ENCODE measurements around the gene RAMP2.
"Not testable (repeated sequence)": the region's sequence is repeated elsewhere in the genome, so short reads cannot be mapped to it uniquely, and the experiment has no call there.

Gene RAMP2, protein sequence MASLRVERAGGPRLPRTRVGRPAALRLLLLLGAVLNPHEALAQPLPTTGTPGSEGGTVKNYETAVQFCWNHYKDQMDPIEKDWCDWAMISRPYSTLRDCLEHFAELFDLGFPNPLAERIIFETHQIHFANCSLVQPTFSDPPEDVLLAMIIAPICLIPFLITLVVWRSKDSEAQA

DNA sequence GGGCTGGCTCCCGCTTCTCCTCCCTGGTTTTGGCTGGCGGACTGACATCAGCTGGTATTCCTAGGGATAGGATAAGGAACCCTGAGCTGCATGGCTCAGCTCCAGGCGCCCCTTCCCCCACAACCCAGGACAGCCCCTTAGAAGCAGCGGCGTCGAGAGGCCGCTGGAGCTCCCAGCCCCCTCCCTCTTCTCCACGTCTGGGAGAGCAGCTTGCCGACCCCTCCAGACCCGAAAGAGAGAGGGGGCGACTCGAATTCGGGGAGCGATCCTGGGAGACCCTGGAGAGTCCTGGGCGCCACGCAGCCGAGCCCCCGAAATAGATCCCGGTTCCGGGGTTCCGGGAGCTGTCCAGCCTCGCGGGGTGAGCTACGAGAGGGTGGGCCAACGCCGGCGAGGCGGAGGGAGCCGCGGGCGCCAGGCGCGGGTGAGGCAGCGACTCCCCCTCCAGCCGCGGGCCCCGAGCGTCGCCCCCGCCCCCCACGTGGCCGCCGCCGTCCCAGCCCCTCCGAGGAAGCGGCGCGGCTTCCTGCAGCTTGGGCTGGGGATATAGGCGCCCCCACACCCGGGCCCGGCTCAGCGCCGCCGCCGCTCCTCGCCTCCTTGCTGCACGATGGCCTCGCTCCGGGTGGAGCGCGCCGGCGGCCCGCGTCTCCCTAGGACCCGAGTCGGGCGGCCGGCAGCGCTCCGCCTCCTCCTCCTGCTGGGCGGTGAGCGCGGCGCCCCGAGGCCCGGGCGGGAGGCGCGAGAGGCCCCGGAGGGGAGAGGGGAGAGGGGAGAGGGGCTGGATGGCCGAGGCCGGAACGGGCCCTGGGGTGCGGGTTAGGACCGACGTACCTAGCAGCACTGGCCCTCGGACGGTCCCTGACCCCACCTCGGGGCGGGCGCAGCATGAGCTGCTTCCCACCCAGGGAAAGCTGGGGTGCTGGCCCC, at the start of gene RAMP2:
RAMP2 (plus strand) TSS at position 576 of the 930 bp plus-strand sequence; CDS start at position 611, 35 bp downstream.
- no peak for DNase-seq

DNA sequence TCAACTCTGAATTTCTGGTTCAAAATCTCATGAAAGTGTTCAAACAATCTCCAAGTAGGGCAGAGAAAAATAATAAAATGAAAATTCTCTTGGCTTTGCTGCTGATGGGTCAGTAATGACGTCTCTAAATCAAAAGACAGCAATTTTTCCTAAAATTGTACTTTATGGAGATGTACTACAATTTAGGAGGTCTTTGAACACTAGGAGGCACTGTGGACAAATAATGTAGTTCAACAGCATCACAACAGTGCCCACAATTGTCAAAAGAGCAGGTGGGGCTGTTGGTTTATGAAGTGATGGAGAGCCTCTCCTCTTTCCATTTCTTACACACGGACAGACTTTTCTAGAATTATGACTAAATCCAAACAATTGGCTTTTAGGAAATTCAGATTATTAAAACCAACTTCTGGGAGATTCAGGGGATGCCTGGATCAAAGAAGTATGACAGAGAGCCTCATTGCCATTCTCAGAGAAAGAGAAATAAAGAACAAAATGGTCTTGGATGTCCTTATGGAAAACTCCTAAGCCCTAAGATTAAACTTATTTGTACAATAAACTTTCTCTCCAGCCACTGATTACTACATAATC, 39.9 kb upstream of the RAMP2 start:
- DNase-seq: peak in 1 of 2 donors; percentile 13

DNA sequence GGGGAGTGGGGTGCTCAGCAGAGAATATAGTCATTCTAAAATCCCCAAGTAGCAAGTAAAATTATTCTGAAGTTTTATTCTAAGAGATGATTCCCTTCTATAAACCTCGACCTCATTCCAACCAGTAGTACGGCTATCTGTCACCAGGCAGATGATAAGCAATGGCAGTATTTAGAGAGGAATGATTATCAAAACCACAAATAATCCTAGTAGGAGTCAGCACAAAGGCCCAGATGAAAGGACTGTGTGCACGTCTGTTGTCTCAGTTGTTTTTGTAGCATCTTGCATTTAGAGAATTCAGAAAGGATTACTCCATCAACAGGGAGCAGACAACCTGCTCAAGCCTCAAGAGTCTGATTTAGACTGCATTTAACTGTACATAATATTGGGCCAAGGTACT, 37.4 kb upstream of the RAMP2 start:
- no peak for DNase-seq

DNA sequence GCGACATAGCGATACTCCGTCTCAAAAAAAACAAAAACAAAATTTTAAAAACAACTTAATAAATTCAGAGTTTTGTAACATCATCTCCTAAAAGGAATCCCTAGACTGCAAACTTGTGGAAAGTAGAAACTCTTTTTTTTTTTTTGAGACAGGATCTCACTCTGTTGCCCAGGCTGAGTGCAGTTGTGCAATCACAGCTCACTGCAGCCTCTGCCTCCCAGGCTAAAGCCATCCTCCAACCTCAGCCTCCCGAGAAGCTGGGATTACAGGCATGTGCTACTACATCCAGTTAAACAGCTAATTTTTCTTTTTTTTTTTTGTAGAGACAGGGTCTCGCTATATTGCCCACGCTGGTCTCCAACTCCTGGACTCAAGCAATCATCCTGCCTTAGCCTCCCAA, 35.9 kb upstream of the RAMP2 start:
- DNase-seq: no peak

DNA sequence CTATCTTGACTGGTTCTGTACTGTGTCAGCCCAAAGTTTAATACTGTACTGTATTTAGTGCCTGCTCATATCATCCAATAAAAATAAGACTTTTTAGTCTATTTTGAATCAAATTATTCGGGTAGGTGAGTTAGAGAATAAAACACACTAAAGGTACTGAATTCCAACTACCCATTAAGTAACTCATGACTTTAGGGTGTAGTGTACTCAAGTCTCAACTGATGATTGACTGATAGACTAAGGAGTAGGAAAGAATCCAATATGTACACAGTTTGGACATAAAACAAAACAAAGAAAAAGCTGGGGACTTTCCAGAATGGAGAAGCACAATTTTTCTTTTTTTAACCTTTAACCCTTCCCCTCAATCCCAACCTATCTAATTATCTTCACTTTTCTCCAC, 20.3 kb upstream of the RAMP2 start:
- no peak for DNase-seq

DNA sequence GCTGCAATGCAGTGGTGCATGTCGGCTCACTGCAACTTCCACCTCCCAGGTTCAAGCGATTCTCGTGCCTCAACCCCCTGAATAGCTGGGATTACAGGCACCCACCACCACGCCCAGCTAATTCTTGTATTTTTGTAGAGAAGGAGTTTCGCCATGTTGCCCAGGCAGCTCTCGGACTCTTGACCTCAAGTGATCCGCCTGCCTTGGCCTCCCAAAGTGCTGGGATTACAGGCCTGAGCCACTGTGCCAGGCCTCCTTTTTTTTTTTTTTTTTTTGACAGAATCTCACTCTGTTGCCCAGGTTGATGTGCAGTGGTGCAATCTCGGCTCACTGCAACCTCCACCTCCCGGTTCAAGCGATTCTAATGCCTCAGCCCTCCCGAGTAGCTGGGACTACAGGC, 18.1 kb upstream of the RAMP2 start:
- DNase-seq: not testable (repeated sequence)

DNA sequence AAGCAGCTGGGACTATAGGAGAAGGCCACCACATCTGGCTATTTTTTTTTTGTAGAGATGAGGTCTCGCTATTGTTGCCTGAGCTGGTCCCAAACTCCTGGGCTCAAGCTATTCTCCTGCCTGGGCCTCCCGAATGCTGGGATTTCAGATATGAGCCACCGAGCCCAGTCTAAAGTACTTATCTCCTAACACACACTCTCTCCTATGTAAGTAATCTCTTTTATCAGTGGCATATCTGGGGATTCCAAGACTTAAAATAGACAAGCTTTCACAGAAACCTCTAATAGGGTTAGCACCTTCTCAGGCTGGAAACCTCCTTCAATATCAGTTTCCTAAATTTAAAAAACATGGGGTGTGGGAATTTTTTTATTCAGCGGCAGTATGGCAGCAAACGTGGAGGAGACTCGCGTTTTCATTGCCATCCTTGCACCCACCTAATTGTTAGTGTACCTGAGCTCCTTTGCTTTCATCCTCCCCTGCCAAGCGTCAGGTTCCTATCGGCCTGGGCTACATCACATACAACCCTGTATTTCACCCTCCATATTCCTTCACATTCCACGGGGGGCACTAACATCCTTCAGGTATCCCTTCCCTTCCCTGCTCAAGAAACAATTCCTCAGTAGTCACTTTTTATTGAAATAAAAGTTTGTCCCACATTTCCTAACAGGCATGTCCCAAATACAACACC, 17.3 kb upstream of the RAMP2 start:
- DNase-seq: no peak

DNA sequence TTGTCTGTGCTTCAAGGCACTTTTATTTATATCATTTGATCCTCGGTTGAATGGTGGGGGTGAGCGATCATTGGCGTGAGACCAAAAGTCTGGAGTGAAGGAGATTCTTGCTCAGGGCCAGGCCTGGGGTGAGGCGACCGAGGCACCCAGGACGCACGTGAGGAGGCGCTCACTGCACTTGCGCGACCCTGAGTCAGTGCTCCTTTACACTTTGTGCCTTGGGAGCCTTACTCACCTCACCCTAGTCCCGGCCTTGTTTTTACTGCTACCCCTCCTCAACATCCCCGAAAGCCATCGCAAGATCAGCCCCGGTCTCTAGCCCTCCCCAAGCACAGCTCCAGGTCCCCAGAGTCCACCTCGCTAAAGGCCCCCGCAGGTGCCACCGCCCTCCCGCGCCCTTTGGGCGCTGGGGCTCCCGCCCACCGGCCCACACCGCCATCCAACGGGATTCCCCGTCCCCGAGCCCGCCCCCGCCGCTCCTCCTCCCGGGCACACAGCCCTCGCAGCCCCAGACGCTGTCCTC, 16.7 kb upstream of the RAMP2 start:
- DNase-seq: peak; percentile 60 to 61

DNA sequence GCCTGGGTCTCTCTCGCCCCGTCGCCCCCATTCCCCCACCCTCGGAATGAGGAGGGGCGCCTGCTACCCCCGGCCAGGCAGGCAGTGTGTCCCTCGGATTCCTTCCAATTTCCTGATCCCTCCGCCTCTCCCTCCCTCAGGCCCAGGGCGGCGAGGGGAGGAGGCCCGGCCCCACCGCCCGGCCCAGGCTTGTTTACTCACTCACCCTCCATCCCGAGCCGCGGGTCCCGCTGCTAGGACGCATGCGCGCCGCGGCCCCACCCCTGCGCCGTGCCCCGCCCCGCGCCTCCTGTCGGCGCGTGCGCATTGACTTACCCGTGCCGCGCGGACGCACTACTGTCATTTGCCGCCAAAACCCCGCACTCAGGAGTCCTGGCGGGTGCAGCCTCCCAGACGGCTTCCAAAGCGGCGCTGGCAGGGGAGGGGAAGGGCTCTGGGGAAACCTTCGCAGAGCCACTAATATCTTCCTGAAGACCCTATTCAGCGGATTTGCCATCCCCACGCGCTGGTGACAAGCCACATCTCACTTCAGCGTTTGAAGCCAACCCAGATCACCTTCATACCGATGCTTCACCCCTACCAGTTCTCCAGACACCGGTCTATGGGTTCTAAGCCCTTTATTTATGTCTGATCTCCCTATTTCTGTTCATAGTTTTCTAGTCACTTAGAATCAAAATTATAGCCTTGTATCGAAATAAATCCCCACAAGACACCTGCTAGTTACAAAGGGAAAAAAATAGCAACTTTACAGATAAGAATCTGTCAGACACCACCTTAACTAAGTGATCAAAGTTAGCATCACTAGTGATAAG, 16.0 kb upstream of the RAMP2 start, which contains the start of gene EZH1:
EZH1 (minus strand) TSS at position 235 of the 812 bp plus-strand sequence. CDS start 16,099 bp downstream, outside the sequence.
- peak; percentile 90 to 93 for DNase-seq

DNA sequence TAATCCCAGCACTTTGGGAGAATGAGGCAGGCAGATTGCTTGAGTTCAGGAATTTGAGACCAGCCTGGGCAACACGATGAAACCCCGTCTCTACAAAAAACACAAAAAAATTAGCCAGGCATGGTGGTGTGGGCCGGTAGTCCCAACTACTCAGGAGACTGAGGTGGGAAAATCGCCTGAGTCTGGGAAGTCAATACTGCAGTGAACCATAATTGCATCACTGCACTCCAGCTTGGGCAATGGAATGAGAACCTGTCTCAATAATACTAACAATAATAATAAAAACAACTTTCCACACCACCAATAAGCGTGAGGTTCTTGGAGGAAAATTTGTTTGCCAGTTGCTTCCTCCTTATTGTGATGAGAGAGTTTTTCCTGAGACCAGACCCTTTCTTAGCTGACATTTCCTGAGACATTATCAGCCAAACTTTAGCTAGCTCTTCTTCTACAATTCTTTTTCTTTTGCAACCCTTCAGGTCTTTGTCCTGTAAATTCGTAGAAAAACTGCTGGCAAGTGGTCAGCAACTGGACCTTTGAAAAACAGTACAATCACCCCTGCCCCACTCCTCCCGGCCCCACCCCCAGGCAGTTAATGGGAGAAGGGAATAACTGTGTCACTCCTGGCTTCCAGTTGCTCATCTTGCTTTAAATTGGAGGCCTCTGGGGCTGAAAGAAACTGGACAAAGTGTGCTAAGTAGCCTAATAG, 12.7 kb upstream of the RAMP2 start:
- DNase-seq: no peak

DNA sequence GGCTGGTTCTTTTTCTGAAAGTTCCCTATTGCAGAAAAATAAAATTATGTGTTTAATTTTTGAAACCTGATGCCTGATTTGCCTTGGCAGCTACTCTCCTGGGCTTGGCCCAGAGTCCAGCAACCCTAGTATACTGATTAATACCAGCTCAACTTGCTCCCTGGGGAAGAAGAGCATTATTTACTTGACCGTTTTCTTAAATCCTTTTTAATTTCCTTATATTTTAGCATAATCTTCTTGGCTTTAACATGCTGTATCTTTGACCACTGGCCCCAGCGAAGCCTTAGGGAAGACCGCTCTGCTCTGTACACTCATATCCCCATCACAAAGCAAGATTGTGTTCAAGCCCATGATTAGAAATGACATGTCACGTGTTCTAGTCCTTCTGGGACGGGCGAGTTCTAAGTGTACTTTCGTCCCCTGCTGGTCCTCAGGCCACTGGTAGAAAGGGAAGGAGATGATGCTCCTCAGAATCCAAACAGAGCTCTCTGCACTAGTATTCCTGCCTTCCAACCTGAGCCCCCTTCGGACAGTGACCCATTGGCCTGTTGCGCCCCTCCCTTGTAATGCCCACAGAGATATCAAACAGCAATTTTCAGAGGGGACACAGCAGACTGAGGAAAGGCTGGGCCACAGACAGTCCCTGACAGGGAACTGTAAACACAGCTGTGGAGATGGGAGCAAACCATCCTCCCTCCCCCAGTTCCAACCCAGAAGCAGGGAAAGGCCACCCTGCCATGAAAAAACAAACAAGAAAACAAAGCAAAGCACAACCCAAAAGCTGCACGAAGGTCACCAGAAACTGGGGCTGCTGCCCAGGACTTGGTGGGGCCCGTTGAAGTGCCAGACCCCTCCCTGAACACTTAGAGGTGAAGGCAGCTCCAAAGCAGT, 11.9 kb upstream of the RAMP2 start:
- no peak for DNase-seq

DNA sequence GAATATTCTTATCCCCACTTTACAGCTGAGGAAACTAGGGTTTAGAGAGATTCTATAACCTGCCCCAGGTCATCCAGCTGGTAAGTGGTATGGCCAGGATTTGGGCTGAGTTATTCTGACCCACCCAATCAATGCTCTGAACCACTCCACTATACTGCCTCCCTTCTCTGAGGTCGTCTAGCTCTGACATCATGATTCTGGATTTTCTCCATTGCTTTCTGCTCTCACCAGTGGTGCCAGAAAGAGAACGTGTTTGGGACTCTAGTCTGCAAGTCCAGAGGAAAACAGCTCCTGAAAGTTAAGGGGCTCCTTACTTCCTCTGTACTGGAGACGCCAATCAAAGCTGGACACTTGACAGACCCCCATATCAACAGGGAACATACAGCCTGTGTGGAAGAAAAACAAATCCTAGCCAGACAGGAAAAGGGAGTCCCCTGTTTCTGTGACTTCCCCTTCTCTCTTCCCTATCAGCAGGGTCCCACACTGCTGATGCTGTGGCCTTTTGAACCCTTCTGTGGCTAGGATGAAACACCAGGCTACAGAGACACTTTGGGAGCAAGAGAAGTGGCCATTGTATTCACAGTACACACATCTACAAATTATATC, 10.2 kb upstream of the RAMP2 start:
- no peak for DNase-seq

DNA sequence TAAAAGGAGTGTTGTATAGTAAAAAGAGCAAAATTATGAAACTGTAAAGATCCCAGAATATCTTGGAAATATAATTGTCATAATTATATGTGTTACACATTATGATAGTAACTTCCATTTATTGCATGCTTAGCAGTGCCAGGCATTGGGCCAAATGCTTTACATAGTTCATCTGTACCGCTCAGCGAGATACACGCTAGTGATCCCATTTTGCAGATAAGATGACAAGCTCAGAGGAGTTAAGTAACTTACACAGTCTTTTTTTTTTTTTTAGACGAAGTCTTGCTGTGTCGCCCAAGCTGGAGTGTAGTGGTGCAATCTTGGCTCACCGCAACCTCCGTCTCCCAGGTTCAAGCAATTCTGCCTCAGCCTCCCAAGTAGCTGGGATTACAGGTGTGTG, 9.4 kb upstream of the RAMP2 start:
- DNase-seq: no peak

DNA sequence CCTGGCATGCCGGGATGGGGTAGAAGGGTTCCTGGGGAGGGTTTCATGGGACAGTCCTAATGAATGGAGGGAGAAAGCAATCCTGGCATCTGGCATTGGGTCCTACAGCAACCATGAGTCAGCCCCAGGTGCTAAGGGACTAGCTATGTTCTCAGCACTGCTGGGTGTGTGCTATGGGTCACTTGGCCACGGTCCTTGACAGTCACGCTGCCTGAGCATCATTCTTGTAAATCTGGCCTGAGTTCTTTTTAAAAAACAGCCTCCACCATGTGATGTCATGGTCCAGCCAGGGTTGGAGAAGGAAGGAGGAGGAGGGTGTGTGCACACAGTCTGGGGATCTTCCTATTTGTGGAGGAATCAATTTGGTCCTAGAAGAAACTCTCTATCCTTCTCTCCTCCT, 6.2 kb upstream of the RAMP2 start:
- DNase-seq: no peak

DNA sequence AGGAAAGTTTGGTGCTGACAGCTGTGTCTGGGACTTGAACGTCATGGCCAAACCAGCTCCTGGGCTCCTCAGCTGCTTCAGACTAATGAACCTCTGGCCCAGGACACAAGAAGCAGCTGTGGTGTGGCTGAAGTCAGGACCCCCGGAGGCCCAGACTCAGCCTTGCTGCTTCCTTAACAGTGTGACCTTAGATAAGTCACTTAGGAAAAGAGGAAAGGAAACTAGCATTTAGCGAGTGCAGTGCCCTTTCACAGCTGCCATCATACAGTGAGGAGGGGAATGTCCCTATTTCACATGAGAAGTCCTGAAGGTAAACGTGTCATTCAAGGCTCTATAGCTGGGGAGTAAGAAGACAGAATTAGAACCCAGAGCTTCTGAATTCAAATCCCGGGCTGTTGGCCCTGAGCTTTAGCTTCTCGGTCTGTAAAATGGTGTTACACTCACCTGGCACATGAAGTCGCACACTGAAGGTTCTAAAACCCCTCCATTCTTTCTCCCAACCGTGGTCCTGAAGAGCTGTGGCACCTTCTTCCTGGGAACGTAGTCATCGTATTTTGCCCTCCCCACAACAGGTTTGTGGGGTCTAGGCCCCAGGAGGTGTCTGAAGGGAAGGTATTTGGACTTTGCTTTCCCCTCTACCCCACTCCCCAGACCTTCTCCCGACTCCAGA, 910 bp upstream of the RAMP2 start:
- DNase-seq: no peak

DNA sequence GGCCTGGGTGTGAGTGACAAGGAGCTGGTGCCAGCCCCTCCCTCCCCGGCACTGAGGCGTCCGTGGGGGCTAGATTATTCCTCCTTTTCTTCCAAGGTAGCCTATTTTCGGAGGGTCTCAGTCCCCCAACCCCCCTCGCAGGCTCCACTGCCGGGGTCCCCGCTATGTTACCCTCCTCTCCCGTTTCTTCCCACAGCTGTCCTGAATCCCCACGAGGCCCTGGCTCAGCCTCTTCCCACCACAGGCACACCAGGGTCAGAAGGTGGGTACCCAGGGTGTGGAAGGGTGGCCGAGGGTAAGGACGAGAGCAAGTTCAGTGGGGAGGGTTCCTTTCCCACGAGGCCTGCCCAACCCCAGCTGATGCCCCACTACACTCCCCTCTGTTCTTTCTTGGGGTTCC, 611 bp downstream of the RAMP2 start:
- no peak for DNase-seq

DNA sequence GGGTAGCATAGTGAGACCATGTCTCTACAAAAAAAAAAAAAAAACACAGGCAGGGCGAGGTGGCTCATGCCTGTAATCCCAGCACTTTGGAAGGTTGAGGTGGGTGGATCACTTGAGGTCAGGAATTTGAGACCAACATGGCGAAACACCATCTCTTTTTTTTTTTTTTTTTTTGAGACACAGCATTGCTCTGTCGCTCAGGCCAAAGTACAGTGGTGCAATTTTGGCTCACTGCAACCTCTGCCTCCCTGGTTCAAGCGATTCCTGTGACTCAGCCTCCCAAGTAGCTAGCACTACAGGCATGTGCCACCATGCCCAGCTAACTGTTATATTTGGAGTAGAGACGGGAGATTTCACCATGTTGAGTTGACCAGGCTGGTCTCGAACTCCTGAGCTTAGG, 5.1 kb downstream of the RAMP2 start:
- DNase-seq: no peak

DNA sequence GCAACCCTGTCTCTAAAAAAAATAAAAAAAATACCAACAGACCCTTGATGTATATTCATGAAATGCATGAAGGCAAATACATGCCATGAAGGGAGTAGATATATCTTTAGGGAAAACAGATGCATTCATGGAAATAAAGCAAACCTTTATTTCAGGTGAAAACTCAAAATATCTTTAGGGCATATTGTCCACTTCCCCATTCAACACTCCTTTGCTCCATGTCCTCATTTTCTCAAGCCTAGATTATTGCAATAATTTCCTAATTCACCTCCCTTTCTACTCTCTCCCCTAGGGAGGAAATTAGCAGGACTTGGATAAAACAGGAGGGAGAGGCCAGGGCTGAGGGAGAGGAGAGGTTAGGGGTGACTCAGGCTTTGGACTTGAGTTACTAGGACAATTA, 6.5 kb downstream of the RAMP2 start:
- no peak for DNase-seq

DNA sequence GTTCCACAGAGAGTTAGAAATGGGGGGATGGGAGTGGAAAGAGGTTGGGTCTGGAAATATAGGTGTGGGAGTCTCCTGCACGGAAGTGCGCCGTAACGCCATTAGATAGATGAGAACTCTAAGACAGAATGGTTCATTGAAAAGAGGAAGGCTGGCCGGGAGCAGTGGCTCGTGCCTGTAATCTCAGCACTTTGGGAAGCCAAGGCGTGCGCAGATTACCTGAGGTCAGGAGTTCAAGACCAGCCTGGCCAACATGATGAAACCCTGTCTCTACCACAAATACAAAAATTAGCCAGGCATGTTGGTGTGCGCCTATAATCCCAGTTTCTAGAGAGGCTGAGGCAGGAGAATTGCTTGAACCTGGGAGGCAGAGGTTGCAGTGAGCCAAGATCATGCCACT, 7.0 kb downstream of the RAMP2 start:
- not testable (repeated sequence) for DNase-seq
